ENCODE results near the gene AP5Z1.

AP5Z1 gene

GRCh38 chr7:4755045-4755444 is 20.4 kb upstream of the AP5Z1 start:
- TF ChIP-seq CTCF (IDR thresholded peaks at IDR 0.05; ENCODE audit: low read depth, low read length) = no peak
- no peak for DNase-seq (ENCODE audit: extremely low read depth, low read depth)

GRCh38 chr7:4758111-4758510 is 17.3 kb upstream of the AP5Z1 start:
- TF ChIP-seq CTCF (IDR thresholded peaks at IDR 0.05; ENCODE audit: low read depth, low read length) = no peak
- no peak for DNase-seq (ENCODE audit: extremely low read depth, low read depth)

GRCh38 chr7:4758791-4759190 is 16.6 kb upstream of the AP5Z1 start:
- no peak for TF ChIP-seq CTCF (IDR thresholded peaks at IDR 0.05; ENCODE audit: low read depth, low read length)
- no peak for DNase-seq (ENCODE audit: extremely low read depth, low read depth)

GRCh38 chr7:4759211-4759610 is 16.2 kb upstream of the AP5Z1 start:
- TF ChIP-seq CTCF (IDR thresholded peaks at IDR 0.05; ENCODE audit: low read depth, low read length) = no peak
- no peak for DNase-seq (ENCODE audit: extremely low read depth, low read depth)

- no peak for TF ChIP-seq CTCF (IDR thresholded peaks at IDR 0.05; ENCODE audit: low read depth, low read length)
Measured at GRCh38 chr7:4760952-4761351, 14.5 kb upstream of the AP5Z1 start.

GRCh38 chr7:4762121-4763055 is 13.0 kb upstream of the AP5Z1 start:
- DNase-seq (ENCODE audit: extremely low read depth, low read depth) = no peak
- TF ChIP-seq CTCF (IDR thresholded peaks at IDR 0.05; ENCODE audit: low read depth, low read length) = no peak

More at GRCh38 chr7:4760952-4761351, 14.5 kb upstream of the AP5Z1 start:
- no peak for DNase-seq (ENCODE audit: extremely low read depth, low read depth)

GRCh38 chr7:4763091-4763793 is 12.2 kb upstream of the AP5Z1 start:
- DNase-seq (ENCODE audit: extremely low read depth, low read depth) = no peak
- TF ChIP-seq CTCF (IDR thresholded peaks at IDR 0.05; ENCODE audit: low read depth, low read length) = no peak
